GM12878 (cell line): Measurements from ENCODE around the gene CTDP1. TPM values are rescaled to one million over a fixed set of nuclear protein-coding genes. Genes with fewer than 3 reads are reported as not detected.

Experiments used
- ATAC-seq: fragments of 200-7000 bp; cut with Tn5 transposase; 3 replicates; pipeline ENCODE4 v1.9.1; 2020; ENCODE audit warnings: mild to moderate bottlenecking, moderate library complexity
- BruUV-seq: library from RNA; stranded (reverse); fragments of 400-500 nt; replicated peaks from 2 replicates; lab custom pipeline; 2021; lab: Mats Ljungman, UMichigan
- CTCF ChIA-PET: fragments of 300-600 bp; sonication (Branson Sonifier 250); formaldehyde crosslinking; extraction: SDS; loops from one replicate; lab custom pipeline; 2021; ENCODE audit warnings: inconsistent platforms; lab: Yijun Ruan, JAX
- POLR2A ChIA-PET: fragments of 350-600 bp; formaldehyde crosslinking; extraction: SDS; loops from one replicate; lab custom pipeline; 2021; ENCODE audit warnings: inconsistent platforms; lab: Charles Lee
- RAD21 ChIA-PET: fragments of 300-600 bp; sonication (Branson Sonifier 250); formaldehyde crosslinking; loops from one replicate; lab custom pipeline; 2023; ENCODE audit warnings: antibody characterized with exemption; ENCODE audit not compliant: unreplicated experiment; lab: Charles Lee
- SMC1A ChIA-PET: fragments of 300-600 bp; sonication (Branson Sonifier 250); formaldehyde crosslinking; loops from one replicate; lab custom pipeline; 2023; ENCODE audit not compliant: unreplicated experiment, uncharacterized antibody; lab: Charles Lee
- DNase-seq: peaks from one replicate; pipeline ENCODE4 v3.0.0-alpha.2; 2011; ENCODE audit warnings: low read depth, low spot score
- FAIRE-seq: peaks from 3 replicates; lab custom pipeline; 2011; peaks lifted over from hg19 to GRCh38; lab: Jason Lieb, UNC
- H2AFZ ChIP-seq: 2 replicates; pipeline ENCODE4 v1.6.0; 2011; ENCODE audit warnings: low read depth, low read length, control low read depth; ENCODE audit not compliant: control insufficient read depth
- H3K27ac ChIP-seq: 2 replicates; pipeline ENCODE4 v1.5.1; 2011; ENCODE audit warnings: control low read depth; ENCODE audit not compliant: control insufficient read depth, insufficient read depth
- H3K27me3 ChIP-seq, 2 experiments: replicated peaks in 1 of 2; 2 replicates each; pipeline versions ENCODE4 v1.6.0 to v1.6.1; 2011; ENCODE audit warnings: low read length in 1 of 2; ENCODE audit not compliant: control insufficient read depth in 2 of 2, insufficient read depth in 2 of 2
- H3K36me3 ChIP-seq, 2 experiments: 2 replicates each; pipeline ENCODE4 v1.5.1; 2011; ENCODE audit warnings: low read length in 1 of 2; ENCODE audit not compliant: control insufficient read depth in 2 of 2, insufficient read depth in 2 of 2
- H3K4me1 ChIP-seq: 2 replicates; pipeline ENCODE4 v1.6.1; 2011; ENCODE audit warnings: mild to moderate bottlenecking, low read length, moderate library complexity, mixed read lengths; ENCODE audit not compliant: control insufficient read depth, insufficient read depth
- H3K4me2 ChIP-seq: 2 replicates; pipeline ENCODE4 v1.6.0; 2011; ENCODE audit warnings: control low read depth; ENCODE audit not compliant: control insufficient read depth, insufficient read depth
- H3K4me3 ChIP-seq: fragments of 200-600 bp; sonication (generic); 2 replicates; pipeline ENCODE4 v1.5.1; 2016
- H3K79me2 ChIP-seq: 2 replicates; pipeline ENCODE4 v1.6.0; 2011; ENCODE audit warnings: low read length; ENCODE audit not compliant: control insufficient read depth, insufficient read depth
- H3K9ac ChIP-seq: 2 replicates; pipeline ENCODE4 v1.8.0; 2011; ENCODE audit warnings: low read length, control low read depth, mixed read lengths; ENCODE audit not compliant: control insufficient read depth, insufficient read depth
- H3K9me3 ChIP-seq: replicated peaks from 3 replicates; pipeline ENCODE4 v1.5.1; 2011; ENCODE audit warnings: mild to moderate bottlenecking, low read length; ENCODE audit not compliant: control insufficient read depth, insufficient read depth
- H4K20me1 ChIP-seq: 2 replicates; pipeline ENCODE4 v1.6.0; 2011; ENCODE audit not compliant: control insufficient read depth, insufficient read depth
- BCL3 ChIP-seq: IDR thresholded peaks from 2 replicates; pipeline ENCODE4 v1.6.1; 2011; ENCODE audit warnings: borderline replicate concordance, low read depth, mild to moderate bottlenecking, moderate library complexity, low read length; ENCODE audit not compliant: insufficient read depth, poor library complexity, severe bottlenecking
- BCLAF1 ChIP-seq: fragments of 450-650 bp; IDR thresholded peaks from 2 replicates; pipeline ENCODE4 v1.6.1; 2017; ENCODE audit warnings: antibody characterized with exemption, mild to moderate bottlenecking, moderate library complexity
- CREM ChIP-seq: IDR thresholded peaks from 2 replicates; pipeline ENCODE4 v1.6.1; 2014; ENCODE audit warnings: antibody characterized with exemption, low read depth
- HDAC6 ChIP-seq: fragments of 200-600 bp; sonication (generic); IDR thresholded peaks from one replicate; pipeline ENCODE4 v1.8.0; 2017; ENCODE audit warnings: antibody characterized with exemption; ENCODE audit not compliant: unreplicated experiment
- MXI1 ChIP-seq: fragments of 150-350 bp; IDR thresholded peaks from 2 replicates; pipeline ENCODE4 v1.6.1; 2011; ENCODE audit warnings: low read depth, mild to moderate bottlenecking, inconsistent platforms, low read length, improper control_type of control experiment
- PBX3 ChIP-seq: IDR thresholded peaks from 2 replicates; pipeline ENCODE4 v1.6.1; 2011; ENCODE audit warnings: mild to moderate bottlenecking, low read depth, low read length, moderate library complexity; ENCODE audit not compliant: insufficient replicate concordance
- SMARCA5 ChIP-seq: fragments of 450-650 bp; IDR thresholded peaks from 2 replicates; pipeline ENCODE4 v1.6.1; 2017; ENCODE audit warnings: mild to moderate bottlenecking
- SREBF2 ChIP-seq: IDR thresholded peaks from 2 replicates; pipeline ENCODE4 v1.6.1; 2012; ENCODE audit warnings: mild to moderate bottlenecking, low read length
- TCF3 ChIP-seq: IDR thresholded peaks from 2 replicates; pipeline ENCODE4 v1.6.1; 2012; ENCODE audit warnings: low read depth, mild to moderate bottlenecking, low read length, borderline replicate concordance; ENCODE audit not compliant: insufficient read depth
- TCF7 ChIP-seq: IDR thresholded peaks from 2 replicates; pipeline ENCODE4 v1.6.1; 2014; ENCODE audit warnings: antibody characterized with exemption, borderline replicate concordance
- ZNF384 ChIP-seq: IDR thresholded peaks from 2 replicates; pipeline ENCODE4 v1.6.1; 2012; ENCODE audit warnings: low read depth, mild to moderate bottlenecking, low read length, improper control_type of control experiment, borderline replicate concordance
- ZNF622 ChIP-seq: fragments of 450-650 bp; IDR thresholded peaks from 2 replicates; pipeline ENCODE4 v1.6.1; 2017; ENCODE audit warnings: mild to moderate bottlenecking, inconsistent platforms
- ZNF687 ChIP-seq: fragments of 450-650 bp; IDR thresholded peaks from 2 replicates; pipeline ENCODE4 v1.6.1; 2017; ENCODE audit warnings: mild to moderate bottlenecking, moderate library complexity
- WGBS: methylation state at CpG from one replicate; pipeline ENCODE4 v1.1.6; 2016; ENCODE audit warnings: low lambda C conversion rate; ENCODE audit not compliant: insufficient replicate concordance, insufficient coverage; ENCODE audit errors: missing lambda C conversion rate; 5-methylcytosine and 5-hydroxymethylcytosine counted together
- in situ Hi-C: fragments of 300-500 bp; cut with MboI; formaldehyde crosslinking; loops from 9 replicates; pipeline ENCODE4 v1.14.3; 2018; ENCODE audit warnings: mixed read lengths
- intact Hi-C: fragments of 100-400 bp; cut with micrococcal nuclease; formaldehyde crosslinking; loops from one replicate; pipeline ENCODE4 v1.14.2; 2022; ENCODE audit not compliant: unreplicated experiment
- polyA plus RNA-seq, 11 experiments: library from polyadenylated mRNA; depleted of rRNA in 4 of 11; unstranded in 6 of 11; stranded (reverse) in 5 of 11; fragments of >200 nt; fragmentation: Nextera tagmentation in 4 of 11; fragmentation: Illumina TruSeq in 1 of 11; extraction: Ambion mirVana in 4 of 11; extraction: Trizol in 1 of 11; gene quantifications; 1 replicate in 1 of 11; 2 replicates in 10 of 11; pipeline versions ENCODE4 v1.2.1 to v1.2.3, GENCODE V29; 2011 to 2016; ENCODE audit warnings: inconsistent platforms in 2 of 11, missing spikeins in 2 of 11, low read depth in 1 of 11
- total RNA-seq, 4 experiments: library from RNA; depleted of rRNA in 3 of 4; stranded (reverse); fragments of >200 nt in 3 of 4; fragmentation: Illumina TruSeq in 1 of 4; extraction: Trizol in 1 of 4; gene quantifications; 2 replicates each; pipeline versions ENCODE4 v1.2.1 to v1.2.3, GENCODE V29; 2013 to 2021

Gene CTDP1
- total and polyA plus RNA-seq, 10 of the 15 experiments (the other 5 are each of a cell fraction or from before 2014, with no cell fraction given) = 0.32 to 31.3 (median 8.8) TPM

- H3K9ac ChIP-seq = no peak overlapping the region
- ChIA-PET RAD21 (no interaction called here), CTCF (no interaction called here), POLR2A (no interaction called here), SMC1A (no interaction called here)
- ATAC-seq (no peak), DNase-seq (no peak), FAIRE-seq (no peak)
- BruUV-seq = no TSS peak
- H3K27ac ChIP-seq = no peak overlapping the region
- H4K20me1 ChIP-seq = no peaks in the 10 kb centered on the region
- no peaks in the 10 kb centered on the region for H3K79me2 ChIP-seq
- intact Hi-C loops = no loop called here
- H3K4me3 ChIP-seq = no peak overlapping the region
- H3K4me2 ChIP-seq = no peak overlapping the region
- H3K27me3 ChIP-seq = peaks cover 0 to 2% of the 10 kb centered on the region in 2 experiments; a peak in 2 of 4 replicates
- WGBS = 81% methylated on average over 47 of the region's 54 CpGs
- no peaks in the 10 kb centered on the region for H3K36me3 ChIP-seq
- no peaks in the 10 kb centered on the region for H3K4me1 ChIP-seq
- H2AFZ ChIP-seq = no peak overlapping the region
- no peak for TF ChIP-seq HDAC6
- no peak for TF ChIP-seq SMARCA5
- no peak for TF ChIP-seq PBX3
- no peak for TF ChIP-seq CREM
- no peak for TF ChIP-seq TCF7
- no peak for TF ChIP-seq ZNF622
- TF ChIP-seq SREBF2 = no peak
- TF ChIP-seq ZNF687 = no peak
- no peak for TF ChIP-seq BCLAF1
- no peak for TF ChIP-seq MXI1
- TF ChIP-seq ZNF384 = no peak
- TF ChIP-seq BCL3 = peak; percentile 96
- TF ChIP-seq TCF3 = 0 out of 2 replicates have a peak, but pooled peaks have one; percentile 48
- in situ Hi-C loops = no loop called here
- H3K9me3 ChIP-seq = no peaks in the 10 kb centered on the region; the same call in 2 of the 3 replicates
These were observed 109.7 kb downstream of the CTDP1 start for GRCh38 chr18:79789091-79789891.
